GM18520 (cell line): ENCODE data around the gene ZNF791.
A peak's percentile ranks its signal among the peaks of the same experiment; 100 is the strongest.
"Not testable (repeated sequence)": the region's sequence is repeated elsewhere in the genome, so short reads cannot be mapped to it uniquely, and the experiment has no call there.

ENCODE experiments used
- ATAC-seq: cut with Tn5 transposase; IDR thresholded peaks from one replicate; pipeline ENCODE4 v1.9.1; 2021; ENCODE audit not compliant: unreplicated experiment

The ZNF791 gene

GRCh38 chr19:12610540-12611360 lies at the start of gene ZNF791, which contains the start of gene ZNF490:
ZNF791 (plus strand) TSS chr19:12610920; CDS start chr19:12611080, 160 bp downstream.
ZNF490 (minus strand) TSS chr19:12610813; CDS start chr19:12610680, 133 bp downstream.
- ATAC-seq = peak; percentile 64

DNA sequence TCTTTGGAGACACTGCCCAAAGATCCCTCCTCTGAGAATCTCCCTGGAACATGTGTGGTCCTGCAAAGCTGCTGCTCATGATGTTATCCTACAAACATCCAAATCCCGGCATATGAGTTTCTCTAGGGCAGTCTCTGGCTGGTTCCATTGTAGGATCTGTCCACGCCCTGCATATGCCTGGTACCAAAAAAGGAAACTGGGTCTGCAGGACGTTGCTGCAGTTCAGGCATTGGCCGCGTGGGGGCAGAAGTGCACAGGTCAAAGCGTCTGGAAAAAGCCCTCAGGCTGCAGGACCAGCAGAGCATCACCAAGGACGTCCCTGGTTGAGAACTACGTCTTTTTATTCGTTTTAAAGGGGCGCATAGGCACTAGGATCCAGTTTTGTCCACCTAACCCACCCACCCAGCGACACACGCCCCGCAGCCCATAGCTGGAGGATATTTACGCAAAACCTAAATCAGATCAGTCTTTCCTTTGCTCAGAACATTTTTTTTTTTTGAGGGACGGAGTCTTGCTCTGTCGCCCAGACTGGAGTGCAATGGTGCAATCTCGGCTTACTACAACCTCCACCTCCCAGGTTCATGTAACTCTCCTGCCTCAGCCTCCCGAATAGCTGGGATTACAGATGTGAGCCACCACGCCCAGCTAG lies 46.6 kb upstream of the ZNF791 start:
- no peak for ATAC-seq

DNA sequence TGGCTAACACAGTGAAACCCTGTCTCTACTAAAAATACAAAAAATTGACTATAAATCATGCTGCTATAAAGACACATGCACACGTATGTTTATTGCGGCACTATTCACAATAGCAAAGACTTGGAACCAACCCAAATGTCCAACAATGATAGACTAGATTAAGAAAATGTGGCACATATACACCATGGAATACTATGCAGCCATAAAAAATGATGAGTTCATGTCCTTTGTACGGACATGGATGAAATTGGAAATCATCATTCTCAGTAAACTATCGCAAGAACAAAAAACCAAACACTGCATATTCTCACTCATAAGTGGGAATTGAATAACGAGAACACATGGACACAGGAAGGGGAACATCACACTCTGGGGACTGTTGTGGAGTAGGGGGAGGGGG lies 44.3 kb upstream of the ZNF791 start:
- ATAC-seq = not testable (repeated sequence)

GRCh38 chr19:12567951-12568350 lies 42.8 kb upstream of the ZNF791 start:
- ATAC-seq = no peak

- no peak for ATAC-seq
Measured at GRCh38 chr19:12574036-12574435, 36.7 kb upstream of the ZNF791 start.

DNA sequence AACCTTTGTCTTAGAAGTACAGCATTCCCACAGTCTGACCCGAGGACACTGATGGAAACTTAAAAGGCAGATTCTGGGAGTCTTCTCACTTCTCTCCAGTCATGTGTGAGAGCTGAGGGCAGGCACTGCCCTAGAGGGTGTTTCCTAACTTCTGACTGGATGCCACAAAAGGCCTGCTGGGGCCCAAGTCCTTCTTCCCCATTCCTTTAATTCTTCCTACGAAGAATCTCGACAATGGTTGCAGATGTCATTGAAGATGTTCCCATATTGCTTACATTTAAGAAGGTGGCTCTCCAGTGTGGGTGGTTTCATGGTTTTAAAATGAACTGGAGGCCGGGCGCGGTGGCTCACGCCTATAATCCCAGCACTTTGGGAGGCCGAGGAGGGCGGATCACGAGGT lies 32.1 kb upstream of the ZNF791 start:
- no peak for ATAC-seq

DNA sequence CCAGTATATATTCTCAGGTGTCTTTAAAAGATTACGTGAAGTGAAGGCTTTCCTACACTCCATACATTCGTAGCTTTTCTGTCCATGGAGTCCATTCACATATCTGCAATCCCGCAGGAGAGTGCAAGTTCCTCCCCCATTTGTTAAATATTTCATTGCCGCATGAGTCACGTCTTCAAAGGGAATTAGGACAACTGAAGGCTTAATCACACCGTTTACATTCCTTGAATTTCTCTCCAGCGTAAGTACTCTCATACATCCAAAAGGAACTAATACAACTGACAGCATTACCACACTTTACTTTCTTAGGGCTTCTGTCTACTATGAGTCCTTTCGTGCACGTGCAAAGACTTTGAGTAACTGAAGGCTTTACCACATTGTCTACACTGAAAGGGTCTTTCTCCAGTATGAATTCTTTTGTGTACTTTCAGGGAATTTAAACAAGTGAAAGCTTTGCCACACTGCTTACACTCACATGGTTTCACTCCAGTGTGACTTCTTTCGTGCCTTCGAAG lies 30.5 kb upstream of the ZNF791 start:
- ATAC-seq = no peak

GRCh38 chr19:12581100-12581499 lies 29.6 kb upstream of the ZNF791 start:
- no peak for ATAC-seq

- ATAC-seq = no peak
Measured at GRCh38 chr19:12596485-12596884, 14.2 kb upstream of the ZNF791 start.

GRCh38 chr19:12596927-12597548 lies 13.7 kb upstream of the ZNF791 start:
- ATAC-seq = no peak

- ATAC-seq = no peak
Measured at GRCh38 chr19:12597594-12597993, 13.1 kb upstream of the ZNF791 start.

- ATAC-seq = no peak
Measured at GRCh38 chr19:12603714-12604113, 7.0 kb upstream of the ZNF791 start.

- no peak for ATAC-seq
Measured at GRCh38 chr19:12606796-12607195, 3.9 kb upstream of the ZNF791 start.

DNA sequence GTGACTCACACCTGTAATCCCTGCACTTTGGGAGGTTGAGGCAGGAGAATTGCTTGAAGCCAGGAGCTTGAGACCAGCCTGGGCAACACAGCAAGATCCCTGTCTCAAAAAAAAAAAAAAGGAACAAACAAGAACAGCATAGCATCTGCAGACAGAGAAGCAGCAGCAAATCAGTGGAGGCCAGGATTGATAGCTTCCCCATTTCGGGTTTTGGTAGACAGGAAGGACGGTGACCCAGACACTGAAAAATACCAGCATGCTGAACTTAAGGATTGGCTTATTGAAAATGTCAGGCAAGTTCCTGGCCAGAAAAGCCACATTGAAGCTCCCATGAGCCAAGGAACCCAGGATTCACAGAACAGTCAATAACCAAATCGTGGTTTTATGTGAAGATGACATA lies 3.1 kb upstream of the ZNF791 start:
- ATAC-seq = no peak

- no peak for ATAC-seq
Measured at GRCh38 chr19:12611361-12611699, 610 bp downstream of the ZNF791 start.

GRCh38 chr19:12617646-12618045 lies 6.9 kb downstream of the ZNF791 start:
- no peak for ATAC-seq

DNA sequence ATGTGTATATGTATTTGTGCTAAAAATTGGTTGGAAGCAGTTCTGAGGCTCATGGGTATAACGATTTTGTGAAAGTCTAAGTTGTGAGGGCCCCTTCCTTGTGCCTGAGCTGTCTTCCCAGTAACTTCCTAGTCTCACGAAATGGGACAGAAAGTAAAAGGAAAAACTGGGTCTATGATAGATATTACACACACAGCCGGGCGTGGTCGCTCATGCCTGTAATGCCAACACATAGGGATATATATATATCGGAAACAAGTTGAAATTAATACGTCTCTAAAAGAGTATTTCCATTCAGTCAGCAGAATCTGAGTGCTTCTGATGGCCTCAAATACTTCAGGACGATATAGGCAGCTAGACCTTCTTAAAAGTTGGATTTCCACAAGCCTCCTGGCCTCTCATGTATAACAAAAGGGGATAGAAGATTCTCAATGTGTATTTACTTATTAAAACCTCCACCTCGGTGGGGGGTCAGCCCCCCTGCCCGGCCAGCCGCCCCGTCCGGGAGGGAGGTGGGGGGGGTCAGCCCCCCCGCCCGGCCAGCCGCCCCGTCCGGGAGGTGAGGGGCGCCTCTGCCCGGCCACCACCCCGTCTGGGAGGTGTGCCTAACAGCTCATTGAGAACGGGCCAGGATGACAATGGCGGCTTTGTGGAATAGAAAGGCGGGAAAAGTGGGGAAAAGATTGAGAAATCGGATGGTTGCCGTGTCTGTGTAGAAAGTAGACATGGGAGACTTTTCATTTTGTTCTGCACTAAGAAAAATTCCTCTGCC lies 10.7 kb downstream of the ZNF791 start:
- not testable (repeated sequence) for ATAC-seq

DNA sequence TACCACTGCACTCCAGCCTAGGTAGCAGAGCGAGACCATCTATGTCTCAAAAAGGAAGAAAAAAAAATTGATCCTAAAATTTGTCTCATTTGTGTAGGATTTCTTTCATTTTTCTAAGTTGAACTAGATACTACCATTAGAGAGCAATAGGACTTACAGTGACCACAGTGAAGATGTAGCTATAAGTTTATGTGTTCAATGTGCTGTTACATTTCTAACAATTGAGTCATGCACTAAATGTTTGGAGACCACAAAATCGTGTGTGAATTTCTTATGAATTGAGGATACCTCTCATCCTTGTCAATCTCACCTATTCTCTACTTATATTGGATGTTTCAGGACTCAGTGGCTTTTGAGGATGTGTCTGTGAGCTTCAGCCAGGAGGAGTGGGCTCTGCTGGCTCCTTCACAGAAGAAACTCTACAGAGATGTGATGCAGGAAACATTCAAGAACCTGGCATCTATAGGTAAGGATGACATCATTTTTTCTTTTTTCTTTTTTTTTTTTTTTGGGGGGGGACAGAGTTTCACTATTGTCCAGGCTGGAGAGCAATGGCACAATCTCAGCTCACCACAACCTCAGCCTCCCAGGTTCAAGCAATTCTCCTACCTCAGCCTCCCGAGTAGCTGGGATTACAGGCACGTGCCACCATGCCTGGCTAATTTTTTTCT lies 12.8 kb downstream of the ZNF791 start:
- ATAC-seq = no peak

- no peak for ATAC-seq
Measured at GRCh38 chr19:12626958-12627357, 16.2 kb downstream of the ZNF791 start.
